Measurements from ENCODE around the gene PEAK1. TPM values are rescaled to one million over a fixed set of nuclear protein-coding genes. Genes with fewer than 3 reads are reported as not detected.

PEAK1 gene
- total and polyA plus RNA-seq, 2 experiments from 2014 or later, result 7.8 to 34.1 TPM

GRCh38 chr15:77285057-77285997 lies 134.6 kb downstream of the PEAK1 start:
- Histone ChIP-seq H3F3A (replicated peaks; ENCODE audit: low read depth) (no peaks in the 10 kb centered on the region), H3K79me2 (replicated peaks; ENCODE audit: insufficient read depth) (no peaks in the 10 kb centered on the region), H3K36me3 (ENCODE audit: insufficient read depth) (no peaks in the 10 kb centered on the region), H3K4me1 (ENCODE audit: insufficient read depth) (peaks cover 25% of the 10 kb centered on the region), H3K4me3 (no peak overlapping the region), H3K9me2 (ENCODE audit: insufficient read depth) (no peaks in the 10 kb centered on the region), H2AFZ (no peak overlapping the region), H3K27me3 (ENCODE audit: insufficient read depth) (no peaks in the 10 kb centered on the region), H3K27ac (ENCODE audit: low read depth) (no peak overlapping the region), H4K20me1 (replicated peaks; ENCODE audit: insufficient read depth) (no peaks in the 10 kb centered on the region), H3K4me2 (no peak overlapping the region)
- Mint-ChIP-seq H3K4me3 (no peak overlapping the region), H3K27me3 (ENCODE audit: insufficient read depth, low read depth, poor library complexity) (no peaks in the 10 kb centered on the region), H3K4me1 (peaks cover 22% of the 10 kb centered on the region), H3K9me3 (no peaks in the 10 kb centered on the region), H3K36me3 (ENCODE audit: low read depth) (no peaks in the 10 kb centered on the region), H3K27ac (peak overlapping the region; percentile 53)
- ATAC-seq, result no peak
- TF ChIP-seq JUNB (IDR thresholded peaks at IDR 0.05; ENCODE audit: unreplicated experiment) (no peak), ZNF331 (CRISPR knock-in tag; IDR thresholded peaks at IDR 0.05; ENCODE audit: low read depth) (no peak), NANOG (IDR thresholded peaks at IDR 0.05; ENCODE audit: borderline replicate concordance) (no peak), ETS1 (IDR thresholded peaks at IDR 0.05) (no peak), EZH2 (IDR thresholded peaks at IDR 0.05; ENCODE audit: low read depth, unreplicated experiment) (no peak), EZH2phosphoT487 (IDR thresholded peaks at IDR 0.05; ENCODE audit: unreplicated experiment) (no peak), CREB1 (CRISPR knock-in tag; IDR thresholded peaks at IDR 0.05; ENCODE audit: low read depth) (no peak), STAT1 (IDR thresholded peaks at IDR 0.05; ENCODE audit: unreplicated experiment) (no peak), CTCF (conservative IDR thresholded peaks at IDR 0.05; ENCODE audit: low read depth in 2 of 2) (no peak), ZNF114 (CRISPR knock-in tag; IDR thresholded peaks at IDR 0.05) (no peak), POLR2AphosphoS5 (IDR thresholded peaks at IDR 0.05; ENCODE audit: low read depth) (no peak)
- TF ChIP-seq, protein P1, sequence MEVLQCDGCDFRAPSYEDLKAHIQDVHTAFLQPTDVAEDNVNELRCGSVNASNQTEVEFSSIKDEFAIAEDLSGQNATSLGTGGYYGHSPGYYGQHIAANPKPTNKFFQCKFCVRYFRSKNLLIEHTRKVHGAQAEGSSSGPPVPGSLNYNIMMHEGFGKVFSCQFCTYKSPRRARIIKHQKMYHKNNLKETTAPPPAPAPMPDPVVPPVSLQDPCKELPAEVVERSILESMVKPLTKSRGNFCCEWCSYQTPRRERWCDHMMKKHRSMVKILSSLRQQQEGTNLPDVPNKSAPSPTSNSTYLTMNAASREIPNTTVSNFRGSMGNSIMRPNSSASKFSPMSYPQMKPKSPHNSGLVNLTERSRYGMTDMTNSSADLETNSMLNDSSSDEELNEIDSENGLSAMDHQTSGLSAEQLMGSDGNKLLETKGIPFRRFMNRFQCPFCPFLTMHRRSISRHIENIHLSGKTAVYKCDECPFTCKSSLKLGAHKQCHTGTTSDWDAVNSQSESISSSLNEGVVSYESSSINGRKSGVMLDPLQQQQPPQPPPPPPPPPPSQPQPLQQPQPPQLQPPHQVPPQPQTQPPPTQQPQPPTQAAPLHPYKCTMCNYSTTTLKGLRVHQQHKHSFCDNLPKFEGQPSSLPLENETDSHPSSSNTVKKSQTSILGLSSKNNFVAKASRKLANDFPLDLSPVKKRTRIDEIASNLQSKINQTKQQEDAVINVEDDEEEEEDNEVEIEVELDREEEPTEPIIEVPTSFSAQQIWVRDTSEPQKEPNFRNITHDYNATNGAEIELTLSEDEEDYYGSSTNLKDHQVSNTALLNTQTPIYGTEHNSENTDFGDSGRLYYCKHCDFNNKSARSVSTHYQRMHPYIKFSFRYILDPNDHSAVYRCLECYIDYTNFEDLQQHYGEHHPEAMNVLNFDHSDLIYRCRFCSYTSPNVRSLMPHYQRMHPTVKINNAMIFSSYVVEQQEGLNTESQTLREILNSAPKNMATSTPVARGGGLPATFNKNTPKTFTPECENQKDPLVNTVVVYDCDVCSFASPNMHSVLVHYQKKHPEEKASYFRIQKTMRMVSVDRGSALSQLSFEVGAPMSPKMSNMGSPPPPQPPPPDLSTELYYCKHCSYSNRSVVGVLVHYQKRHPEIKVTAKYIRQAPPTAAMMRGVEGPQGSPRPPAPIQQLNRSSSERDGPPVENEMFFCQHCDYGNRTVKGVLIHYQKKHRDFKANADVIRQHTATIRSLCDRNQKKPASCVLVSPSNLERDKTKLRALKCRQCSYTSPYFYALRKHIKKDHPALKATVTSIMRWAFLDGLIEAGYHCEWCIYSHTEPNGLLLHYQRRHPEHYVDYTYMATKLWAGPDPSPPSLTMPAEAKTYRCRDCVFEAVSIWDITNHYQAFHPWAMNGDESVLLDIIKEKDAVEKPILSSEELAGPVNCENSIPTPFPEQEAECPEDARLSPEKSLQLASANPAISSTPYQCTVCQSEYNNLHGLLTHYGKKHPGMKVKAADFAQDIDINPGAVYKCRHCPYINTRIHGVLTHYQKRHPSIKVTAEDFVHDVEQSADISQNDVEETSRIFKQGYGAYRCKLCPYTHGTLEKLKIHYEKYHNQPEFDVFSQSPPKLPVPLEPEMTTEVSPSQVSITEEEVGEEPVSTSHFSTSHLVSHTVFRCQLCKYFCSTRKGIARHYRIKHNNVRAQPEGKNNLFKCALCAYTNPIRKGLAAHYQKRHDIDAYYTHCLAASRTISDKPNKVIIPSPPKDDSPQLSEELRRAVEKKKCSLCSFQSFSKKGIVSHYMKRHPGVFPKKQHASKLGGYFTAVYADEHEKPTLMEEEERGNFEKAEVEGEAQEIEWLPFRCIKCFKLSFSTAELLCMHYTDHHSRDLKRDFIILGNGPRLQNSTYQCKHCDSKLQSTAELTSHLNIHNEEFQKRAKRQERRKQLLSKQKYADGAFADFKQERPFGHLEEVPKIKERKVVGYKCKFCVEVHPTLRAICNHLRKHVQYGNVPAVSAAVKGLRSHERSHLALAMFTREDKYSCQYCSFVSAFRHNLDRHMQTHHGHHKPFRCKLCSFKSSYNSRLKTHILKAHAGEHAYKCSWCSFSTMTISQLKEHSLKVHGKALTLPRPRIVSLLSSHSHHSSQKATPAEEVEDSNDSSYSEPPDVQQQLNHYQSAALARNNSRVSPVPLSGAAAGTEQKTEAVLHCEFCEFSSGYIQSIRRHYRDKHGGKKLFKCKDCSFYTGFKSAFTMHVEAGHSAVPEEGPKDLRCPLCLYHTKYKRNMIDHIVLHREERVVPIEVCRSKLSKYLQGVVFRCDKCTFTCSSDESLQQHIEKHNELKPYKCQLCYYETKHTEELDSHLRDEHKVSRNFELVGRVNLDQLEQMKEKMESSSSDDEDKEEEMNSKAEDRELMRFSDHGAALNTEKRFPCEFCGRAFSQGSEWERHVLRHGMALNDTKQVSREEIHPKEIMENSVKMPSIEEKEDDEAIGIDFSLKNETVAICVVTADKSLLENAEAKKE (CRISPR knock-in tag; IDR thresholded peaks at IDR 0.05), result no peak
- TF ChIP-seq, protein P2, sequence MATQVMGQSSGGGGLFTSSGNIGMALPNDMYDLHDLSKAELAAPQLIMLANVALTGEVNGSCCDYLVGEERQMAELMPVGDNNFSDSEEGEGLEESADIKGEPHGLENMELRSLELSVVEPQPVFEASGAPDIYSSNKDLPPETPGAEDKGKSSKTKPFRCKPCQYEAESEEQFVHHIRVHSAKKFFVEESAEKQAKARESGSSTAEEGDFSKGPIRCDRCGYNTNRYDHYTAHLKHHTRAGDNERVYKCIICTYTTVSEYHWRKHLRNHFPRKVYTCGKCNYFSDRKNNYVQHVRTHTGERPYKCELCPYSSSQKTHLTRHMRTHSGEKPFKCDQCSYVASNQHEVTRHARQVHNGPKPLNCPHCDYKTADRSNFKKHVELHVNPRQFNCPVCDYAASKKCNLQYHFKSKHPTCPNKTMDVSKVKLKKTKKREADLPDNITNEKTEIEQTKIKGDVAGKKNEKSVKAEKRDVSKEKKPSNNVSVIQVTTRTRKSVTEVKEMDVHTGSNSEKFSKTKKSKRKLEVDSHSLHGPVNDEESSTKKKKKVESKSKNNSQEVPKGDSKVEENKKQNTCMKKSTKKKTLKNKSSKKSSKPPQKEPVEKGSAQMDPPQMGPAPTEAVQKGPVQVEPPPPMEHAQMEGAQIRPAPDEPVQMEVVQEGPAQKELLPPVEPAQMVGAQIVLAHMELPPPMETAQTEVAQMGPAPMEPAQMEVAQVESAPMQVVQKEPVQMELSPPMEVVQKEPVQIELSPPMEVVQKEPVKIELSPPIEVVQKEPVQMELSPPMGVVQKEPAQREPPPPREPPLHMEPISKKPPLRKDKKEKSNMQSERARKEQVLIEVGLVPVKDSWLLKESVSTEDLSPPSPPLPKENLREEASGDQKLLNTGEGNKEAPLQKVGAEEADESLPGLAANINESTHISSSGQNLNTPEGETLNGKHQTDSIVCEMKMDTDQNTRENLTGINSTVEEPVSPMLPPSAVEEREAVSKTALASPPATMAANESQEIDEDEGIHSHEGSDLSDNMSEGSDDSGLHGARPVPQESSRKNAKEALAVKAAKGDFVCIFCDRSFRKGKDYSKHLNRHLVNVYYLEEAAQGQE (IDR thresholded peaks at IDR 0.05; ENCODE audit: unreplicated experiment), result no peak
- DNase-seq (ENCODE audit: low spot score), result no peak
